ENCODE results near the gene EXT2. TPM values are rescaled to one million over a fixed set of nuclear protein-coding genes. Genes with fewer than 3 reads are reported as not detected.

Gene EXT2
- total and polyA plus RNA-seq, 10 of the 15 experiments (the other 5 are each of a cell fraction or from before 2014, with no cell fraction given): 3.8 to 31.4 (median 17.9) TPM

DNA sequence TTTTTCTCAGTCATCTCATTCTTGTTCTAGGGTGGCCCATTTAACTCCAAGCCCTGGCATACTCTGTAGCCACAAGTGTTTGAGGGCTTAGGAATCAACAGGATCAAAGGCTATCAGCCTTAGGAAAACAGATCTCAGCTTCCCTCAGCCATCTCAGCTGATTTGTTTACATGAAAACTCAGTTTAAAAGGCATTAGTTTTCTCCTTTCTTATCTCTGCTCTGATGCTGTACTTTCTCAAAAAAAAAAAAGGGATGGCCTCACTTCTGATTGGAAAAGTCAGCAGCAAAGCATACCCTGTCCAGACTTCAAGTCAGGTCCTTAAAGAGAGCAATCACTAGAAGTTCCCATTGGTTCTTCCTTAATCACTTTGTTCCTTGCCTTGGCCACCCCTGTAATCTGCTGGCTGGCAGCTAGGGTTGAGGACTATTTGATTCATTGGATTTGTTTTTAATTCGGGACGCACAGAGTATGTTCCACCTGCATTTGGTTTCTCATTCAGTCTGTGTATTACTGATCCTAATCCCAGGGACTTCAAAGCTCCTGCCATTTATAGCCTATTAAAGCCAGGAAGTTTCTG, 102.8 kb downstream of the EXT2 start (continued):
- TF ChIP-seq FOS (IDR thresholded peaks at IDR 0.05; ENCODE audit: borderline replicate concordance, extremely low read depth, insufficient read length) (no peak), RCOR1 (conservative IDR thresholded peaks at IDR 0.05; ENCODE audit: low read depth, low read length) (no peak), WRNIP1 (IDR thresholded peaks at IDR 0.05; ENCODE audit: borderline replicate concordance, low read depth, low read length) (no peak), NR2C1 (IDR thresholded peaks at IDR 0.05) (no peak), BCL3 (IDR thresholded peaks at IDR 0.05; ENCODE audit: borderline replicate concordance, insufficient read depth, low read depth, low read length, poor library complexity, severe bottlenecking) (no peak), KDM1A (IDR thresholded peaks at IDR 0.05; ENCODE audit: borderline replicate concordance) (no peak)

DNA sequence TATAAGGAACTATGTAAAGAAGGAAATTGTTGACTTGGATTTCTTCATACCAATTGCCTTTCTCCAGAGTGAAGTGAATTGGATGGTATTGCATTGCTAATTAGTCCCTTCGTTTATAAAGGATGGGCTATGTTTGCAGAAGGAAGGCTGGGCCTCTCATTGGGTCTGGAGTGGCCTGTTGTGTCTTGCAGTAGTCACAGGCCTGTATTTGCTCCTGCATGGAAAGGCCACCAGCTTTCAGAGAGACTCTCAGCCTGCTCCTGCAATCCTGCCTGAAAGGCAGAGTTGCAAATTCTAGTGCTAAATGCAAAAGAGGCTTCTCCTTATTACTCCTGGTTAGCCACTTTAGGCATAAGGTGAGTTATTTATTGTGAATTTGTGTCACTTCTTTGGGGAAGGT, 103.8 kb downstream of the EXT2 start:
- Histone ChIP-seq H3K27ac (ENCODE audit: control insufficient read depth, insufficient read depth) (no peak overlapping the region), H3K36me3 (ENCODE audit: control insufficient read depth in 2 of 2, insufficient read depth in 2 of 2, low read length in 1 of 2) (peaks cover 2 to 5% of the 10 kb centered on the region in 2 experiments; a peak in 2 of 4 replicates), H3K79me2 (ENCODE audit: control insufficient read depth, insufficient read depth, low read length) (no peaks in the 10 kb centered on the region), H3K4me1 (ENCODE audit: control insufficient read depth, insufficient read depth, low read length) (no peaks in the 10 kb centered on the region), H3K27me3 (replicated peaks in 1 of 2; ENCODE audit: control insufficient read depth in 2 of 2, insufficient read depth in 2 of 2, low read length in 1 of 2) (no peaks in the 10 kb centered on the region), H3K4me3 (no peak overlapping the region), H2AFZ (ENCODE audit: control insufficient read depth, low read depth, low read length) (no peak overlapping the region), H3K4me2 (ENCODE audit: control insufficient read depth, insufficient read depth) (no peak overlapping the region), H3K9ac (ENCODE audit: control insufficient read depth, insufficient read depth, low read length) (no peak overlapping the region), H3K9me3 (replicated peaks; ENCODE audit: control insufficient read depth, insufficient read depth, low read length) (no peaks in the 10 kb centered on the region), H4K20me1 (ENCODE audit: control insufficient read depth, insufficient read depth) (no peaks in the 10 kb centered on the region)
- RAD21 ChIA-PET (ENCODE audit: unreplicated experiment): no interaction called here
- BruUV-seq (replicated peaks): TSS peak; percentile 53
- FAIRE-seq (no peak), DNase-seq (ENCODE audit: low read depth, low spot score) (no peak), ATAC-seq (no peak)
- in situ Hi-C loops (cut with MboI): no loop called here
- SMC1A ChIA-PET (ENCODE audit: uncharacterized antibody, unreplicated experiment): no interaction called here
- POLR2A ChIA-PET: no interaction called here
- intact Hi-C loops (cut with micrococcal nuclease; ENCODE audit: unreplicated experiment): no loop called here
- WGBS (ENCODE audit: insufficient coverage, insufficient replicate concordance, low lambda C conversion rate, missing lambda C conversion rate): 80% methylated on average over 1 of the region's 1 CpG
- CTCF ChIA-PET: no interaction called here
- TF ChIP-seq MAX (IDR thresholded peaks at IDR 0.05; ENCODE audit: low read depth, low read length): no peak
- no peak for TF ChIP-seq PAX5 (IDR thresholded peaks at IDR 0.05; ENCODE audit: borderline replicate concordance, low read depth, low read length)
- no peak for TF ChIP-seq GABPA (IDR thresholded peaks at IDR 0.05; ENCODE audit: low read depth)
- no peak for TF ChIP-seq SREBF2 (IDR thresholded peaks at IDR 0.05; ENCODE audit: low read length)
- no peak for TF ChIP-seq SMAD5 (IDR thresholded peaks at IDR 0.05; ENCODE audit: low read depth)
- TF ChIP-seq, protein P1, sequence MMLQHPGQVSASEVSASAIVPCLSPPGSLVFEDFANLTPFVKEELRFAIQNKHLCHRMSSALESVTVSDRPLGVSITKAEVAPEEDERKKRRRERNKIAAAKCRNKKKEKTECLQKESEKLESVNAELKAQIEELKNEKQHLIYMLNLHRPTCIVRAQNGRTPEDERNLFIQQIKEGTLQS (IDR thresholded peaks at IDR 0.05; ENCODE audit: borderline replicate concordance, extremely low read depth, low read depth, low read length): no peak
- TF ChIP-seq, protein P2, sequence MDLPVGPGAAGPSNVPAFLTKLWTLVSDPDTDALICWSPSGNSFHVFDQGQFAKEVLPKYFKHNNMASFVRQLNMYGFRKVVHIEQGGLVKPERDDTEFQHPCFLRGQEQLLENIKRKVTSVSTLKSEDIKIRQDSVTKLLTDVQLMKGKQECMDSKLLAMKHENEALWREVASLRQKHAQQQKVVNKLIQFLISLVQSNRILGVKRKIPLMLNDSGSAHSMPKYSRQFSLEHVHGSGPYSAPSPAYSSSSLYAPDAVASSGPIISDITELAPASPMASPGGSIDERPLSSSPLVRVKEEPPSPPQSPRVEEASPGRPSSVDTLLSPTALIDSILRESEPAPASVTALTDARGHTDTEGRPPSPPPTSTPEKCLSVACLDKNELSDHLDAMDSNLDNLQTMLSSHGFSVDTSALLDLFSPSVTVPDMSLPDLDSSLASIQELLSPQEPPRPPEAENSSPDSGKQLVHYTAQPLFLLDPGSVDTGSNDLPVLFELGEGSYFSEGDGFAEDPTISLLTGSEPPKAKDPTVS (IDR thresholded peaks at IDR 0.05; ENCODE audit: low read depth, low read length): no peak
- no peak for TF ChIP-seq STAT3 (IDR thresholded peaks at IDR 0.05; ENCODE audit: low read depth, low read length)
- no peak for TF ChIP-seq E2F4 (IDR thresholded peaks at IDR 0.05; ENCODE audit: low read depth, low read length)

All from GM12878 (cell line).